Vagina (tissue), 2 donors: ENCODE results near the gene CRELD2.

ENCODE experiments used
- CTCF ChIP-seq, 3 experiments: fragments of 450-650 bp in 2 of 3; fragments of 200-600 bp in 1 of 3; sonication (generic) in 1 of 3; IDR thresholded peaks; one replicate each; pipeline ENCODE4 v1.5.1; 2017 to 2019; ENCODE audit warnings: antibody characterized with exemption in 3 of 3, mild to moderate bottlenecking in 2 of 3, moderate library complexity in 2 of 3
- POLR2A ChIP-seq, 2 donors: fragments of 450-650 bp; IDR thresholded peaks; one replicate each; pipeline ENCODE4 v1.6.1; 2017; ENCODE audit warnings: antibody characterized with exemption in 2 of 2, mild to moderate bottlenecking in 2 of 2, moderate library complexity in 2 of 2

- TF ChIP-seq POLR2A (IDR thresholded peaks at IDR 0.05) (no peak), CTCF (IDR thresholded peaks at IDR 0.05) (no peak)
Measured at GRCh38 chr22:49967706-49968208, 49.3 kb downstream of the CRELD2 start.
